HCT116 (cell line): ENCODE results near the gene OR10H5. TPM values are rescaled to one million over a fixed set of nuclear protein-coding genes. Genes with fewer than 3 reads are reported as not detected.

ENCODE experiments used
- ATAC-seq: fragments of 200-7000 bp; cut with Tn5 transposase; 2 replicates; pipeline ENCODE4 v1.9.1; 2020; ENCODE audit warnings: mild to moderate bottlenecking, moderate library complexity
- BruUV-seq: library from RNA; stranded (reverse); fragments of 400-500 nt; replicated peaks from 2 replicates; lab custom pipeline; 2021; lab: Mats Ljungman, UMichigan
- CTCF ChIA-PET: fragments of 300-600 bp; sonication (Branson Sonifier 250); formaldehyde crosslinking; loops from one replicate; lab custom pipeline; 2021; ENCODE audit warnings: antibody characterized with exemption; lab: Charles Lee
- POLR2A ChIA-PET: fragments of 300-600, 350-600 bp; sonication (Branson Sonifier 250); formaldehyde crosslinking; loops from one replicate; lab custom pipeline; 2021; ENCODE audit warnings: antibody characterized with exemption; lab: Charles Lee
- RAD21 ChIA-PET, 2 experiments: fragments of 300-600 bp; sonication (Branson Sonifier 250); formaldehyde crosslinking; loops; one replicate each; lab custom pipeline; 2023; ENCODE audit warnings: low total read pairs in 2 of 2; ENCODE audit not compliant: uncharacterized antibody in 2 of 2, unreplicated experiment in 2 of 2, low non-redundant PET in 1 of 2; lab: Charles Lee
- DNase-seq: peaks from one replicate; pipeline ENCODE4 v3.0.0-alpha.2; 2010; ENCODE audit warnings: low read depth, low spot score
- H2AFZ ChIP-seq: fragments of 200-600 bp; shearing (Covaris generic), sonication (generic); 2 replicates; pipeline ENCODE4 v1.6.1; 2017; ENCODE audit warnings: low read depth, mixed run types, mixed read lengths, antibody characterized with exemption, low read length; ENCODE audit not compliant: poor library complexity, severe bottlenecking
- H3K27ac ChIP-seq: 2 replicates; pipeline ENCODE4 v1.5.1; 2012; ENCODE audit warnings: low read depth, low read length
- H3K27me3 ChIP-seq: fragments of 200-600 bp; sonication (generic); 2 replicates; pipeline ENCODE4 v1.6.1; 2016; ENCODE audit warnings: mixed run types, low read length, mixed read lengths; ENCODE audit not compliant: insufficient read depth
- H3K36me3 ChIP-seq, 2 experiments: fragments of 200-500 bp in 1 of 2; fragments of 200-600 bp in 1 of 2; sonication (Bioruptor generic) in 1 of 2; sonication (generic) in 1 of 2; 2 replicates each; pipeline versions ENCODE4 v1.5.1 to v1.6.1; 2014 to 2016; ENCODE audit warnings: low read length in 2 of 2, inconsistent platforms in 1 of 2, mixed read lengths in 1 of 2, mixed run types in 1 of 2; ENCODE audit not compliant: insufficient read depth in 2 of 2, control insufficient read depth in 1 of 2
- H3K4me1 ChIP-seq, 2 experiments: fragments of 200-600 bp in 1 of 2; sonication (generic) in 1 of 2; 2 replicates each; pipeline versions ENCODE4 v1.5.1 to v1.6.1; 2012 to 2017; ENCODE audit warnings: low read length in 2 of 2, inconsistent platforms in 1 of 2, mild to moderate bottlenecking in 1 of 2, mixed read lengths in 1 of 2, mixed run types in 1 of 2, moderate library complexity in 1 of 2; ENCODE audit not compliant: insufficient read depth in 2 of 2, control insufficient read depth in 1 of 2
- H3K4me2 ChIP-seq: fragments of 200-600 bp; sonication (generic); 2 replicates; pipeline ENCODE4 v1.6.1; 2017; ENCODE audit warnings: mixed run types, low read length, mixed read lengths
- H3K4me3 ChIP-seq, 2 experiments: fragments of 200-600 bp in 1 of 2; sonication (generic) in 1 of 2; replicated peaks in 1 of 2; 2 replicates each; pipeline ENCODE4 v1.5.1; 2011 to 2016; ENCODE audit warnings: low read length in 2 of 2, control low read depth in 1 of 2, low read depth in 1 of 2, mild to moderate bottlenecking in 1 of 2, mixed read lengths in 1 of 2, mixed run types in 1 of 2
- H3K79me2 ChIP-seq: fragments of 200-600 bp; sonication (generic); 2 replicates; pipeline ENCODE4 v1.6.1; 2017; ENCODE audit warnings: mild to moderate bottlenecking, mixed run types, low read length, moderate library complexity, mixed read lengths; ENCODE audit not compliant: insufficient read depth
- H3K9ac ChIP-seq: fragments of 200-600 bp; sonication (generic); 2 replicates; pipeline ENCODE4 v1.6.1; 2016; ENCODE audit warnings: low read length, mixed read lengths
- H3K9me2 ChIP-seq: fragments of 200-600 bp; sonication (generic), shearing (Covaris generic); 2 replicates; pipeline ENCODE4 v1.6.1; 2017; ENCODE audit warnings: mixed run types, mild to moderate bottlenecking, moderate library complexity; ENCODE audit not compliant: insufficient read depth
- H3K9me3 ChIP-seq, 2 experiments: fragments of 200-500 bp in 1 of 2; fragments of 200-600 bp in 1 of 2; sonication (Bioruptor generic) in 1 of 2; sonication (generic) in 1 of 2; 2 replicates each; pipeline ENCODE4 v1.6.1; 2014 to 2017; ENCODE audit warnings: low read length in 2 of 2, mixed read lengths in 2 of 2, inconsistent platforms in 1 of 2, low read depth in 1 of 2, mild to moderate bottlenecking in 1 of 2, mixed run types in 1 of 2, moderate library complexity in 1 of 2; ENCODE audit not compliant: control insufficient read depth in 1 of 2, insufficient read depth in 1 of 2
- H4K20me1 ChIP-seq: fragments of 200-600 bp; sonication (generic), shearing (Covaris generic); 2 replicates; pipeline ENCODE4 v1.6.1; 2017; ENCODE audit warnings: mixed run types, mild to moderate bottlenecking, moderate library complexity; ENCODE audit not compliant: insufficient read depth
- CEBPB ChIP-seq: IDR thresholded peaks from 2 replicates; pipeline ENCODE4 v1.6.1; 2012; ENCODE audit warnings: low read depth
- EGR1 ChIP-seq: IDR thresholded peaks from 2 replicates; pipeline ENCODE4 v1.6.1; 2012; ENCODE audit warnings: low read depth
- ELF1 ChIP-seq: IDR thresholded peaks from 2 replicates; pipeline ENCODE4 v1.6.1; 2012; ENCODE audit warnings: low read depth, borderline replicate concordance
- POLR2A ChIP-seq: IDR thresholded peaks from 2 replicates; pipeline ENCODE4 v1.7.0; 2011; ENCODE audit warnings: borderline replicate concordance; ENCODE audit not compliant: insufficient read depth, insufficient read length; ENCODE audit errors: extremely low read depth
- RAD21 ChIP-seq: IDR thresholded peaks from 2 replicates; pipeline ENCODE4 v1.6.1; 2012; ENCODE audit warnings: low read depth, mild to moderate bottlenecking
- SIN3A ChIP-seq: IDR thresholded peaks from 2 replicates; pipeline ENCODE4 v1.6.1; 2012; ENCODE audit warnings: low read depth
- SP1 ChIP-seq: IDR thresholded peaks from 2 replicates; pipeline ENCODE4 v1.6.1; 2012; ENCODE audit warnings: low read depth
- YY1 ChIP-seq: IDR thresholded peaks from 2 replicates; pipeline ENCODE4 v1.6.1; 2011; ENCODE audit warnings: low read length, low read depth, moderate library complexity, mild to moderate bottlenecking; ENCODE audit not compliant: insufficient replicate concordance; ENCODE audit errors: extremely low read depth
- intact Hi-C: fragments of 100-400 bp; cut with micrococcal nuclease; formaldehyde crosslinking; loops from 2 replicates; pipeline ENCODE4 v1.10.0; 2022
- total RNA-seq: library from RNA; stranded (reverse); gene quantifications from one replicate; pipeline ENCODE4 v1.2.1, GENCODE V29; 2021; ENCODE audit not compliant: unreplicated experiment
- TF ChIP-seq, protein P1 (sequence below), 3 experiments: fragments of 200-600 bp in 1 of 3; sonication (generic) in 1 of 3; IDR thresholded peaks in 2 of 3; conservative IDR thresholded peaks in 1 of 3; 2 replicates each; pipeline ENCODE4 v1.5.1; 2012 to 2017; ENCODE audit warnings: low read depth in 2 of 3, low read length in 2 of 3, antibody characterized with exemption in 1 of 3, borderline replicate concordance in 1 of 3, control low read depth in 1 of 3, mild to moderate bottlenecking in 1 of 3, mixed read lengths in 1 of 3, mixed run types in 1 of 3, moderate library complexity in 1 of 3; ENCODE audit not compliant: insufficient read depth in 1 of 3
- TF ChIP-seq, protein P2 (sequence below): IDR thresholded peaks from 2 replicates; pipeline ENCODE4 v1.6.1; 2012; ENCODE audit warnings: low read depth
- TF ChIP-seq, protein P3 (sequence below): IDR thresholded peaks from 2 replicates; pipeline ENCODE4 v1.6.1; 2012
- TF ChIP-seq, protein P4 (sequence below): IDR thresholded peaks from 2 replicates; pipeline ENCODE4 v1.6.1; 2012

The OR10H5 gene
- total RNA-seq, 1 experiment from 2014 or later, result not detected

DNA sequence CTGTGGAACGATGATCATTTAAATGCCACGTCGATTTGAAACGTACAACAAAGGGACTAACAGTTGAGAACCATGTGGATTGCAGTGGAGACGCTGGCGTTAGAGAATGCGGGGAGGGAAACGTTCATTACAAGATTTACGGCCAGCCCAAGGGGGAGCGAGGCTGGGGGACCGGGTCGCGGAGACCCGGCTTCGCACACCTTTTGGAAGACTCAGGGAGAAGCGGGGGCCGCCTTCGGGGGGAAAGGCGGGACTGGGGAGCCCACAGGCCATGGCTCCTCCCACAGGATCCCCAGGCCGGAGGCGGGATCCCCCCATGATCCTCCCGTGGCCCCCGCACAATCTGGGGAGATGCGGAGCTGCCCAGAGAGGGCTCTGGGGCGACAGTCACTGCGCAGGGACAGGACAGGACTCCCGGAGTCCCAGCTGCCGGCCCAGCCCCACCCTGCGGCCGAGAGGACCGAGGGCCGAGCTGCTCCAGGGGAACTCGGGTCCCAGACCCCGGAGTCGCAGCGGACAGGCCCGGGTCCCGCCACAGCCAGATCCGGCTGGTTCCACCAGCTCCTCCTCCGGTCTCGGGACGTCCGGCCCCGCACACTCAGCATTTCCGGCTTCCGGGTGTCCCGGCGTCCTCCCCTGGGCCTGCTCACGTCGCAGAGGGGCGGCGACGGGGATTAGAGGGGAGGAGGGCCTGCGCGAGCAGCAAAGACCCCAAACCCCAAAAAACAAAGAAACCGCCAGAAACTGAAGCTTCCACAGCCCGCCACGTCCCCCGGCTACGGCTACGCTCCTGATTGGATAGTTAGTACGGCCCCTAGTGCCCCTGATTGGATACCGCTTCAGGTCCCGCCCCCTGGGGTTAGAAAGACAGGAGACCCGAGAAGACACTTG is 49.1 kb downstream of the OR10H5 start (continued):
- TF ChIP-seq, protein P1, sequence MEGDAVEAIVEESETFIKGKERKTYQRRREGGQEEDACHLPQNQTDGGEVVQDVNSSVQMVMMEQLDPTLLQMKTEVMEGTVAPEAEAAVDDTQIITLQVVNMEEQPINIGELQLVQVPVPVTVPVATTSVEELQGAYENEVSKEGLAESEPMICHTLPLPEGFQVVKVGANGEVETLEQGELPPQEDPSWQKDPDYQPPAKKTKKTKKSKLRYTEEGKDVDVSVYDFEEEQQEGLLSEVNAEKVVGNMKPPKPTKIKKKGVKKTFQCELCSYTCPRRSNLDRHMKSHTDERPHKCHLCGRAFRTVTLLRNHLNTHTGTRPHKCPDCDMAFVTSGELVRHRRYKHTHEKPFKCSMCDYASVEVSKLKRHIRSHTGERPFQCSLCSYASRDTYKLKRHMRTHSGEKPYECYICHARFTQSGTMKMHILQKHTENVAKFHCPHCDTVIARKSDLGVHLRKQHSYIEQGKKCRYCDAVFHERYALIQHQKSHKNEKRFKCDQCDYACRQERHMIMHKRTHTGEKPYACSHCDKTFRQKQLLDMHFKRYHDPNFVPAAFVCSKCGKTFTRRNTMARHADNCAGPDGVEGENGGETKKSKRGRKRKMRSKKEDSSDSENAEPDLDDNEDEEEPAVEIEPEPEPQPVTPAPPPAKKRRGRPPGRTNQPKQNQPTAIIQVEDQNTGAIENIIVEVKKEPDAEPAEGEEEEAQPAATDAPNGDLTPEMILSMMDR (IDR thresholded peaks at IDR 0.05 in 2 of 3, conservative IDR thresholded peaks at IDR 0.05 in 1 of 3; ENCODE audit: borderline replicate concordance in 1 of 3, insufficient read depth in 1 of 3, low read depth in 2 of 3, low read length in 2 of 3), result no peak
- TF ChIP-seq CEBPB (no peak; the same call in 1 of the 2 replicates), EGR1 (peak; percentile 21; the same call in 1 of the 2 replicates), RAD21 (peak; percentile 14; the same call in 1 of the 2 replicates)

DNA sequence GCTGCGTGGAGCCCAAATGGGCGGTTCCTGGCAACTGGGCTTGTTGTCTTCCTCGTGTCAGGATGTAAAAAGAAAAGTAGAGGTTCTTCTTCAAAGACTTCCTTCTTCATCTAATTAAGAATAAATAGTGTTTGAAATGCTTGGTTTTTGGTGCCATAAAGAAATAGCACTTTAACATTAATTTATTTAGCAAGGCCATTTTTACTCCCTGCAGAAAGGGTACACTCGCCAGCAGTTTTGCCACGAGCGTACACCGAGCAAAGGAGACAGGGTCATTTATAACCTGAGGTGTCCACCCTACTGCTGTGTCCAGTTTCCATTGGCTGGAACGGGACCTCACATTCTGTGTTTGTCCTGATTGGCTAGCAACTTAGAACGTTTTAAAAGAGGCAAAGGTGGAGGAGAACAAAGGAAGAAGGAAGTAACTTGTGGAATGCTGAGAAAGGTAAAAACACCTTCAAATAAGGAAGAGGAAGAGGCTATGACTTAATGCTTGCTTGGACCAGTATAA is 49.8 kb downstream of the OR10H5 start:
- Histone ChIP-seq H3K79me2 (peaks cover 25% of the 10 kb centered on the region), H3K9me2 (no peaks in the 10 kb centered on the region), H3K4me3 (peak overlapping the region; percentile 59 to 60), H3K36me3 (peaks cover 0 to 25% of the 10 kb centered on the region in 2 experiments; a peak in 1 of 4 replicates), H3K9me3 (no peaks in the 10 kb centered on the region), H3K4me1 (peaks cover 48 to 90% of the 10 kb centered on the region in 2 experiments), H3K27ac (peak overlapping the region; percentile 100), H4K20me1 (no peaks in the 10 kb centered on the region), H2AFZ (no peak overlapping the region), H3K27me3 (no peaks in the 10 kb centered on the region), H3K9ac (peak overlapping the region; percentile 97), H3K4me2 (peak overlapping the region; percentile 78)
- TSS peak; percentile 92 for BruUV-seq
- intact Hi-C loops, result loop anchor here (2.0 to 5.0 kb wide), 3 partner anchors 26 to 345 kb away; no protein-coding TSS in a partner anchor
- POLR2A ChIA-PET, result interaction anchor here (0.6 to 4.2 kb wide), 12 partner anchors 9 to 1580 kb away, joined by 3 to 60 read pairs (median 4); partner anchors contain the start of genes CYP4F3 and FAM32A
- RAD21 ChIA-PET, result no interaction called here
- ATAC-seq (peak; percentile 47), DNase-seq (peak; percentile 83)
- CTCF ChIA-PET, result interaction anchor here (1.1 to 1.2 kb wide), 3 partner anchors 26 to 348 kb away, joined by 3 to 6 read pairs (median 3); partner anchors contain the start of gene FAM32A
- TF ChIP-seq ELF1 (peak; percentile 47; the same call in 1 of the 2 replicates), YY1 (no peak), CEBPB (peak; percentile 22; the same call in 1 of the 2 replicates), RAD21 (0 out of 2 replicates have a peak, but pooled peaks have one; percentile 1), SIN3A (no peak; the same call in 1 of the 2 replicates), POLR2A (peak; percentile 65), SP1 (no peak; the same call in 1 of the 2 replicates)
- TF ChIP-seq, protein P1 (IDR thresholded peaks at IDR 0.05 in 2 of 3, conservative IDR thresholded peaks at IDR 0.05 in 1 of 3; ENCODE audit: borderline replicate concordance in 1 of 3, insufficient read depth in 1 of 3, low read depth in 2 of 3, low read length in 2 of 3), result no peak
- TF ChIP-seq, protein P2, sequence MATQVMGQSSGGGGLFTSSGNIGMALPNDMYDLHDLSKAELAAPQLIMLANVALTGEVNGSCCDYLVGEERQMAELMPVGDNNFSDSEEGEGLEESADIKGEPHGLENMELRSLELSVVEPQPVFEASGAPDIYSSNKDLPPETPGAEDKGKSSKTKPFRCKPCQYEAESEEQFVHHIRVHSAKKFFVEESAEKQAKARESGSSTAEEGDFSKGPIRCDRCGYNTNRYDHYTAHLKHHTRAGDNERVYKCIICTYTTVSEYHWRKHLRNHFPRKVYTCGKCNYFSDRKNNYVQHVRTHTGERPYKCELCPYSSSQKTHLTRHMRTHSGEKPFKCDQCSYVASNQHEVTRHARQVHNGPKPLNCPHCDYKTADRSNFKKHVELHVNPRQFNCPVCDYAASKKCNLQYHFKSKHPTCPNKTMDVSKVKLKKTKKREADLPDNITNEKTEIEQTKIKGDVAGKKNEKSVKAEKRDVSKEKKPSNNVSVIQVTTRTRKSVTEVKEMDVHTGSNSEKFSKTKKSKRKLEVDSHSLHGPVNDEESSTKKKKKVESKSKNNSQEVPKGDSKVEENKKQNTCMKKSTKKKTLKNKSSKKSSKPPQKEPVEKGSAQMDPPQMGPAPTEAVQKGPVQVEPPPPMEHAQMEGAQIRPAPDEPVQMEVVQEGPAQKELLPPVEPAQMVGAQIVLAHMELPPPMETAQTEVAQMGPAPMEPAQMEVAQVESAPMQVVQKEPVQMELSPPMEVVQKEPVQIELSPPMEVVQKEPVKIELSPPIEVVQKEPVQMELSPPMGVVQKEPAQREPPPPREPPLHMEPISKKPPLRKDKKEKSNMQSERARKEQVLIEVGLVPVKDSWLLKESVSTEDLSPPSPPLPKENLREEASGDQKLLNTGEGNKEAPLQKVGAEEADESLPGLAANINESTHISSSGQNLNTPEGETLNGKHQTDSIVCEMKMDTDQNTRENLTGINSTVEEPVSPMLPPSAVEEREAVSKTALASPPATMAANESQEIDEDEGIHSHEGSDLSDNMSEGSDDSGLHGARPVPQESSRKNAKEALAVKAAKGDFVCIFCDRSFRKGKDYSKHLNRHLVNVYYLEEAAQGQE, result no peak
- TF ChIP-seq, protein P3, sequence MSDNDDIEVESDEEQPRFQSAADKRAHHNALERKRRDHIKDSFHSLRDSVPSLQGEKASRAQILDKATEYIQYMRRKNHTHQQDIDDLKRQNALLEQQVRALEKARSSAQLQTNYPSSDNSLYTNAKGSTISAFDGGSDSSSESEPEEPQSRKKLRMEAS, result peak; percentile 52
- TF ChIP-seq, protein P4, sequence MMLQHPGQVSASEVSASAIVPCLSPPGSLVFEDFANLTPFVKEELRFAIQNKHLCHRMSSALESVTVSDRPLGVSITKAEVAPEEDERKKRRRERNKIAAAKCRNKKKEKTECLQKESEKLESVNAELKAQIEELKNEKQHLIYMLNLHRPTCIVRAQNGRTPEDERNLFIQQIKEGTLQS, result no peak
